Prostate gland (tissue), 2 donors: ENCODE measurements around the gene HPCAL4.

Source experiments
- CTCF ChIP-seq, 4 experiments: fragments of 200-600 bp in 2 of 4; fragments of 450-650 bp in 2 of 4; sonication (generic) in 2 of 4; IDR thresholded peaks; 1 replicate in 3 of 4; 2 replicates in 1 of 4; pipeline ENCODE4 v1.5.1; 2016 to 2019; ENCODE audit warnings: antibody characterized with exemption in 4 of 4, mild to moderate bottlenecking in 2 of 4, moderate library complexity in 2 of 4
- POLR2A ChIP-seq: fragments of 450-650 bp; IDR thresholded peaks from one replicate; pipeline ENCODE4 v1.6.1; 2016; ENCODE audit warnings: antibody characterized with exemption, mild to moderate bottlenecking

DNA sequence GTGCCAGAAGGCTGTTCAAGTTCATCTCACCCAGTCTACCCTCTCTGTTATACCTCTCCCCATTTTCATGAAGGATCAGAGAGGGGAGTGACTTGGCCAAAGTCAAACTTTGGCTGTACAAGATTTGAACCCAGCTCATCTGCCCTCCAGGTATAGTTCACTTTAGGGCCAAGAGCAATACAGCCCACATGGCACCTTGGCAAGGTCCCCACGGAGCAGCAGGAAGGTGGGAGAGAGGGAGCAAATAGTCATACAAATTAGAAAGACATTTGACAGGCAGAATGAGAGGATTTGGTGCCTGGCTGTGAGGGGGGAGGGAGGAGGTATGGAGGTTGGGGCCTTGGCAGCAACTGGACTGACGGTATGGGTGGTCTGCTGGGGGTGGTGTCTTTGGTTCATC, 1.0 kb downstream of the HPCAL4 start:
- TF ChIP-seq POLR2A (no peak), CTCF (IDR thresholded peaks at IDR 0.05) (no peak)
